ENCODE data around the gene HBG1. TPM values are rescaled to one million over a fixed set of nuclear protein-coding genes. Genes with fewer than 3 reads are reported as not detected.

HBG1 gene
- total and polyA plus RNA-seq, 2 experiments from 2014 or later: not detected

DNA sequence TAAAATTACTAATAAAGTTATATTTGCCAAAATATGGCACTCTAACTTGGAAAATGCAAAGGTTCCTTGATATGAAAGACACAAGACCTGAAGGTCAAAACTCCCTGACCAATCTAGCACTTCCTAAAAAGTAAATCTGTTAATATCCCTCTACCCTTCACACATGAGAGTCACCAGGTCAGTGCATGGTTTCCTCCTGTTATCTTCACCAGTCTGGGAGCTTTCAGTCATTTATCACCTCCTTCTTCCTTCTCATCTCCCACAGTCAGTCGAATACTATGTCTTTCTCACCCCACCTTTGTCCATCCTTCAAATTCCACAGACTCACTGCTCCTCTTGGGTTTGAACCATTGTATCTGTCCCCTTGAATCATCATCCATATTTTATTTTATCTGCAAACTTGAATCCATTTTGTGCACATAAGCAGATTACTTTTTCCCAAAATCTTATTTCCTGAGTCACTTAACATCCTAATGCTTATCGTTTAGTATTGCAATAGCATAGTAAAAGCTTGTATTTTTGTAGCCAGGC is 17.4 kb upstream of the HBG1 start (continued):
- TF ChIP-seq, protein P1, sequence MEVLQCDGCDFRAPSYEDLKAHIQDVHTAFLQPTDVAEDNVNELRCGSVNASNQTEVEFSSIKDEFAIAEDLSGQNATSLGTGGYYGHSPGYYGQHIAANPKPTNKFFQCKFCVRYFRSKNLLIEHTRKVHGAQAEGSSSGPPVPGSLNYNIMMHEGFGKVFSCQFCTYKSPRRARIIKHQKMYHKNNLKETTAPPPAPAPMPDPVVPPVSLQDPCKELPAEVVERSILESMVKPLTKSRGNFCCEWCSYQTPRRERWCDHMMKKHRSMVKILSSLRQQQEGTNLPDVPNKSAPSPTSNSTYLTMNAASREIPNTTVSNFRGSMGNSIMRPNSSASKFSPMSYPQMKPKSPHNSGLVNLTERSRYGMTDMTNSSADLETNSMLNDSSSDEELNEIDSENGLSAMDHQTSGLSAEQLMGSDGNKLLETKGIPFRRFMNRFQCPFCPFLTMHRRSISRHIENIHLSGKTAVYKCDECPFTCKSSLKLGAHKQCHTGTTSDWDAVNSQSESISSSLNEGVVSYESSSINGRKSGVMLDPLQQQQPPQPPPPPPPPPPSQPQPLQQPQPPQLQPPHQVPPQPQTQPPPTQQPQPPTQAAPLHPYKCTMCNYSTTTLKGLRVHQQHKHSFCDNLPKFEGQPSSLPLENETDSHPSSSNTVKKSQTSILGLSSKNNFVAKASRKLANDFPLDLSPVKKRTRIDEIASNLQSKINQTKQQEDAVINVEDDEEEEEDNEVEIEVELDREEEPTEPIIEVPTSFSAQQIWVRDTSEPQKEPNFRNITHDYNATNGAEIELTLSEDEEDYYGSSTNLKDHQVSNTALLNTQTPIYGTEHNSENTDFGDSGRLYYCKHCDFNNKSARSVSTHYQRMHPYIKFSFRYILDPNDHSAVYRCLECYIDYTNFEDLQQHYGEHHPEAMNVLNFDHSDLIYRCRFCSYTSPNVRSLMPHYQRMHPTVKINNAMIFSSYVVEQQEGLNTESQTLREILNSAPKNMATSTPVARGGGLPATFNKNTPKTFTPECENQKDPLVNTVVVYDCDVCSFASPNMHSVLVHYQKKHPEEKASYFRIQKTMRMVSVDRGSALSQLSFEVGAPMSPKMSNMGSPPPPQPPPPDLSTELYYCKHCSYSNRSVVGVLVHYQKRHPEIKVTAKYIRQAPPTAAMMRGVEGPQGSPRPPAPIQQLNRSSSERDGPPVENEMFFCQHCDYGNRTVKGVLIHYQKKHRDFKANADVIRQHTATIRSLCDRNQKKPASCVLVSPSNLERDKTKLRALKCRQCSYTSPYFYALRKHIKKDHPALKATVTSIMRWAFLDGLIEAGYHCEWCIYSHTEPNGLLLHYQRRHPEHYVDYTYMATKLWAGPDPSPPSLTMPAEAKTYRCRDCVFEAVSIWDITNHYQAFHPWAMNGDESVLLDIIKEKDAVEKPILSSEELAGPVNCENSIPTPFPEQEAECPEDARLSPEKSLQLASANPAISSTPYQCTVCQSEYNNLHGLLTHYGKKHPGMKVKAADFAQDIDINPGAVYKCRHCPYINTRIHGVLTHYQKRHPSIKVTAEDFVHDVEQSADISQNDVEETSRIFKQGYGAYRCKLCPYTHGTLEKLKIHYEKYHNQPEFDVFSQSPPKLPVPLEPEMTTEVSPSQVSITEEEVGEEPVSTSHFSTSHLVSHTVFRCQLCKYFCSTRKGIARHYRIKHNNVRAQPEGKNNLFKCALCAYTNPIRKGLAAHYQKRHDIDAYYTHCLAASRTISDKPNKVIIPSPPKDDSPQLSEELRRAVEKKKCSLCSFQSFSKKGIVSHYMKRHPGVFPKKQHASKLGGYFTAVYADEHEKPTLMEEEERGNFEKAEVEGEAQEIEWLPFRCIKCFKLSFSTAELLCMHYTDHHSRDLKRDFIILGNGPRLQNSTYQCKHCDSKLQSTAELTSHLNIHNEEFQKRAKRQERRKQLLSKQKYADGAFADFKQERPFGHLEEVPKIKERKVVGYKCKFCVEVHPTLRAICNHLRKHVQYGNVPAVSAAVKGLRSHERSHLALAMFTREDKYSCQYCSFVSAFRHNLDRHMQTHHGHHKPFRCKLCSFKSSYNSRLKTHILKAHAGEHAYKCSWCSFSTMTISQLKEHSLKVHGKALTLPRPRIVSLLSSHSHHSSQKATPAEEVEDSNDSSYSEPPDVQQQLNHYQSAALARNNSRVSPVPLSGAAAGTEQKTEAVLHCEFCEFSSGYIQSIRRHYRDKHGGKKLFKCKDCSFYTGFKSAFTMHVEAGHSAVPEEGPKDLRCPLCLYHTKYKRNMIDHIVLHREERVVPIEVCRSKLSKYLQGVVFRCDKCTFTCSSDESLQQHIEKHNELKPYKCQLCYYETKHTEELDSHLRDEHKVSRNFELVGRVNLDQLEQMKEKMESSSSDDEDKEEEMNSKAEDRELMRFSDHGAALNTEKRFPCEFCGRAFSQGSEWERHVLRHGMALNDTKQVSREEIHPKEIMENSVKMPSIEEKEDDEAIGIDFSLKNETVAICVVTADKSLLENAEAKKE (CRISPR knock-in tag; IDR thresholded peaks at IDR 0.05): no peak
- TF ChIP-seq, protein P2, sequence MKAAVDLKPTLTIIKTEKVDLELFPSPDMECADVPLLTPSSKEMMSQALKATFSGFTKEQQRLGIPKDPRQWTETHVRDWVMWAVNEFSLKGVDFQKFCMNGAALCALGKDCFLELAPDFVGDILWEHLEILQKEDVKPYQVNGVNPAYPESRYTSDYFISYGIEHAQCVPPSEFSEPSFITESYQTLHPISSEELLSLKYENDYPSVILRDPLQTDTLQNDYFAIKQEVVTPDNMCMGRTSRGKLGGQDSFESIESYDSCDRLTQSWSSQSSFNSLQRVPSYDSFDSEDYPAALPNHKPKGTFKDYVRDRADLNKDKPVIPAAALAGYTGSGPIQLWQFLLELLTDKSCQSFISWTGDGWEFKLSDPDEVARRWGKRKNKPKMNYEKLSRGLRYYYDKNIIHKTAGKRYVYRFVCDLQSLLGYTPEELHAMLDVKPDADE (IDR thresholded peaks at IDR 0.05): no peak

DNA sequence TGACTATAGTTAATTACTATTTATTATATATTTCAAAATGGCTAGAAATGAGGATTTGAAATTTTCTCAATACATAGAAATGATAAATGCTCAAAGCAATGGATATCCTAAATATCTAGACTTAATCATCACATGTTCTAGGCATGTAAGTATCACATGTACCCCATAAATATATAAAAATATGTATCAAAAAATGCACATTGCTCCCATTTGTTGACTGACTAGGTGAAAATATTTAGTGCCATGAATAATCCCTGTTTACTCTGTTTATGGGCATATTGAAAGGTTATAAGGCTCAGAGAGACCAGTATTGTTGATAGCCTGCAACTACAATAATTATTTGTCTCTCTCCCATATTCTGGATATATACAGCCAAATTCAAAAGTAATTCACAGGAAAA is 17.0 kb upstream of the HBG1 start:
- Histone ChIP-seq H3K27me3 (ENCODE audit: insufficient read depth) (no peaks in the 10 kb centered on the region), H3K4me3 (no peak overlapping the region), H3F3A (replicated peaks; ENCODE audit: low read depth) (no peaks in the 10 kb centered on the region), H3K79me2 (replicated peaks; ENCODE audit: insufficient read depth) (no peaks in the 10 kb centered on the region), H2AFZ (no peak overlapping the region), H3K4me1 (ENCODE audit: insufficient read depth) (no peaks in the 10 kb centered on the region), H3K9me2 (ENCODE audit: insufficient read depth) (no peaks in the 10 kb centered on the region), H4K20me1 (replicated peaks; ENCODE audit: insufficient read depth) (no peaks in the 10 kb centered on the region), H3K27ac (ENCODE audit: low read depth) (no peak overlapping the region), H3K36me3 (ENCODE audit: insufficient read depth) (no peaks in the 10 kb centered on the region), H3K4me2 (no peak overlapping the region)
- H3K36me3 Mint-ChIP-seq (ENCODE audit: low read depth): no peaks in the 10 kb centered on the region
- H3K27me3 Mint-ChIP-seq (ENCODE audit: insufficient read depth, low read depth, poor library complexity): peaks cover 2% of the 10 kb centered on the region
- H3K4me3 Mint-ChIP-seq: no peak overlapping the region
- peaks cover 4% of the 10 kb centered on the region; the same call in 2 of the 3 replicates for H3K9me3 Mint-ChIP-seq
- peaks cover 5% of the 10 kb centered on the region; the same call in 2 of the 3 replicates for H3K4me1 Mint-ChIP-seq
- DNase-seq (ENCODE audit: low spot score) (no peak), ATAC-seq (no peak)
- no peak overlapping the region for H3K27ac Mint-ChIP-seq
- TF ChIP-seq NANOG (IDR thresholded peaks at IDR 0.05; ENCODE audit: borderline replicate concordance) (no peak), EZH2 (IDR thresholded peaks at IDR 0.05; ENCODE audit: low read depth, unreplicated experiment) (no peak), STAT1 (IDR thresholded peaks at IDR 0.05; ENCODE audit: unreplicated experiment) (no peak), EZH2phosphoT487 (IDR thresholded peaks at IDR 0.05; ENCODE audit: unreplicated experiment) (no peak), CREB1 (CRISPR knock-in tag; IDR thresholded peaks at IDR 0.05; ENCODE audit: low read depth) (no peak), ZNF331 (CRISPR knock-in tag; IDR thresholded peaks at IDR 0.05; ENCODE audit: low read depth) (no peak)
- TF ChIP-seq, protein P3, sequence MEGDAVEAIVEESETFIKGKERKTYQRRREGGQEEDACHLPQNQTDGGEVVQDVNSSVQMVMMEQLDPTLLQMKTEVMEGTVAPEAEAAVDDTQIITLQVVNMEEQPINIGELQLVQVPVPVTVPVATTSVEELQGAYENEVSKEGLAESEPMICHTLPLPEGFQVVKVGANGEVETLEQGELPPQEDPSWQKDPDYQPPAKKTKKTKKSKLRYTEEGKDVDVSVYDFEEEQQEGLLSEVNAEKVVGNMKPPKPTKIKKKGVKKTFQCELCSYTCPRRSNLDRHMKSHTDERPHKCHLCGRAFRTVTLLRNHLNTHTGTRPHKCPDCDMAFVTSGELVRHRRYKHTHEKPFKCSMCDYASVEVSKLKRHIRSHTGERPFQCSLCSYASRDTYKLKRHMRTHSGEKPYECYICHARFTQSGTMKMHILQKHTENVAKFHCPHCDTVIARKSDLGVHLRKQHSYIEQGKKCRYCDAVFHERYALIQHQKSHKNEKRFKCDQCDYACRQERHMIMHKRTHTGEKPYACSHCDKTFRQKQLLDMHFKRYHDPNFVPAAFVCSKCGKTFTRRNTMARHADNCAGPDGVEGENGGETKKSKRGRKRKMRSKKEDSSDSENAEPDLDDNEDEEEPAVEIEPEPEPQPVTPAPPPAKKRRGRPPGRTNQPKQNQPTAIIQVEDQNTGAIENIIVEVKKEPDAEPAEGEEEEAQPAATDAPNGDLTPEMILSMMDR (conservative IDR thresholded peaks at IDR 0.05; ENCODE audit: low read depth in 2 of 2): no peak
- TF ChIP-seq, protein P2 (IDR thresholded peaks at IDR 0.05): no peak
- TF ChIP-seq, protein P4, sequence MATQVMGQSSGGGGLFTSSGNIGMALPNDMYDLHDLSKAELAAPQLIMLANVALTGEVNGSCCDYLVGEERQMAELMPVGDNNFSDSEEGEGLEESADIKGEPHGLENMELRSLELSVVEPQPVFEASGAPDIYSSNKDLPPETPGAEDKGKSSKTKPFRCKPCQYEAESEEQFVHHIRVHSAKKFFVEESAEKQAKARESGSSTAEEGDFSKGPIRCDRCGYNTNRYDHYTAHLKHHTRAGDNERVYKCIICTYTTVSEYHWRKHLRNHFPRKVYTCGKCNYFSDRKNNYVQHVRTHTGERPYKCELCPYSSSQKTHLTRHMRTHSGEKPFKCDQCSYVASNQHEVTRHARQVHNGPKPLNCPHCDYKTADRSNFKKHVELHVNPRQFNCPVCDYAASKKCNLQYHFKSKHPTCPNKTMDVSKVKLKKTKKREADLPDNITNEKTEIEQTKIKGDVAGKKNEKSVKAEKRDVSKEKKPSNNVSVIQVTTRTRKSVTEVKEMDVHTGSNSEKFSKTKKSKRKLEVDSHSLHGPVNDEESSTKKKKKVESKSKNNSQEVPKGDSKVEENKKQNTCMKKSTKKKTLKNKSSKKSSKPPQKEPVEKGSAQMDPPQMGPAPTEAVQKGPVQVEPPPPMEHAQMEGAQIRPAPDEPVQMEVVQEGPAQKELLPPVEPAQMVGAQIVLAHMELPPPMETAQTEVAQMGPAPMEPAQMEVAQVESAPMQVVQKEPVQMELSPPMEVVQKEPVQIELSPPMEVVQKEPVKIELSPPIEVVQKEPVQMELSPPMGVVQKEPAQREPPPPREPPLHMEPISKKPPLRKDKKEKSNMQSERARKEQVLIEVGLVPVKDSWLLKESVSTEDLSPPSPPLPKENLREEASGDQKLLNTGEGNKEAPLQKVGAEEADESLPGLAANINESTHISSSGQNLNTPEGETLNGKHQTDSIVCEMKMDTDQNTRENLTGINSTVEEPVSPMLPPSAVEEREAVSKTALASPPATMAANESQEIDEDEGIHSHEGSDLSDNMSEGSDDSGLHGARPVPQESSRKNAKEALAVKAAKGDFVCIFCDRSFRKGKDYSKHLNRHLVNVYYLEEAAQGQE (IDR thresholded peaks at IDR 0.05; ENCODE audit: unreplicated experiment): no peak

Measured in GM23338 (cell line).